GM13976 (cell line): ENCODE data around the gene PIP4K2A.

ENCODE experiments used
- DNase-seq: peaks from one replicate; pipeline ENCODE4 v3.0.0; 2012; ENCODE audit warnings: low spot score
- in situ Hi-C: fragments of 300-500 bp; cut with MboI; formaldehyde crosslinking; loops from one replicate; pipeline ENCODE4 v1.12.0; 2022; ENCODE audit warnings: low sequenced_read_pairs, mixed read lengths, inconsistent platforms; ENCODE audit not compliant: unreplicated experiment
- TF ChIP-seq, protein P1 (sequence below): IDR thresholded peaks from 2 replicates; pipeline ENCODE4 v1.5.1; 2012; ENCODE audit warnings: borderline replicate concordance, mild to moderate bottlenecking; ENCODE audit not compliant: insufficient read depth; ENCODE audit errors: extremely low read depth, missing control alignments, control extremely low read depth

PIP4K2A gene

GRCh38 chr10:22622242-22622806 is 92.1 kb downstream of the PIP4K2A start:
- in situ Hi-C loops = no loop called here
- DNase-seq = no peak
- TF ChIP-seq, protein P1, sequence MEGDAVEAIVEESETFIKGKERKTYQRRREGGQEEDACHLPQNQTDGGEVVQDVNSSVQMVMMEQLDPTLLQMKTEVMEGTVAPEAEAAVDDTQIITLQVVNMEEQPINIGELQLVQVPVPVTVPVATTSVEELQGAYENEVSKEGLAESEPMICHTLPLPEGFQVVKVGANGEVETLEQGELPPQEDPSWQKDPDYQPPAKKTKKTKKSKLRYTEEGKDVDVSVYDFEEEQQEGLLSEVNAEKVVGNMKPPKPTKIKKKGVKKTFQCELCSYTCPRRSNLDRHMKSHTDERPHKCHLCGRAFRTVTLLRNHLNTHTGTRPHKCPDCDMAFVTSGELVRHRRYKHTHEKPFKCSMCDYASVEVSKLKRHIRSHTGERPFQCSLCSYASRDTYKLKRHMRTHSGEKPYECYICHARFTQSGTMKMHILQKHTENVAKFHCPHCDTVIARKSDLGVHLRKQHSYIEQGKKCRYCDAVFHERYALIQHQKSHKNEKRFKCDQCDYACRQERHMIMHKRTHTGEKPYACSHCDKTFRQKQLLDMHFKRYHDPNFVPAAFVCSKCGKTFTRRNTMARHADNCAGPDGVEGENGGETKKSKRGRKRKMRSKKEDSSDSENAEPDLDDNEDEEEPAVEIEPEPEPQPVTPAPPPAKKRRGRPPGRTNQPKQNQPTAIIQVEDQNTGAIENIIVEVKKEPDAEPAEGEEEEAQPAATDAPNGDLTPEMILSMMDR = no peak

DNA sequence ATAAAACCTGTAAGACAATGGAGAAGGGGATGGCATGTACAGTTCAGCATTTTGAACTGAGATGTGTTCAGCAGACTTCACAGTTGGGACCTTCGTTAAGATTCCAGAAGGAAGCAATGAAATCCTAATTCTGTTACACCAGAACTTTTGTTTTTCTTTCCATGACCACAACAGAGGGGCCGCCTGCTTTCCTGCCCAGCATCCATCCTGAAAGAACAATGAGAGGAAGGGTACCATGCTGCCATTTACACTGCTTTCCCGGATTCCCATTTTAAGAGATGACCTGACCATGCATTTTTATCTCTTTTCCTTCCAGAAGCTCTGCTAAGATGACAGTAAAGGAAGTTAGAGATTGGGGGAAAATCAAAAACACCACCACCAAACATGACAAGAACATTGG is 92.7 kb downstream of the PIP4K2A start:
- in situ Hi-C loops = no loop called here
- TF ChIP-seq, protein P1 = no peak
- DNase-seq = no peak

DNA sequence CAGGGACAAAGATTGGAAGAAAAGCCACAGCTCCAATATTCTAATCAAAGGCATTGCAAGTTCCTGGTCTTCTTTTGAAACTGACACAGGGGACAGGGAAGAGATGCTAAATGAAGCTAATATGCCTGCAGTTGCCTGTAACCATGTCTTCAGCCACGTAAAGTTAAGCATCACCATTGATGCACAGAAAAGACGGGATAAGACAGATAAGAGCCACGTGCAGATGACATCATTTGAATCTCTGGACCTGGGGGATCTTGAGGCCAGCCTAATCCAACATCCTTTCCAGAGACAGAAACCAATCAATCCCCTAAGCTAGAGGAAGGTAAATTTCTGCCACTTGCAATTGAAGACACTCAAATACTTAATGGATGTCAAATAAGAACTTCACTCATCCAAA is 93.4 kb downstream of the PIP4K2A start:
- in situ Hi-C loops = no loop called here
- TF ChIP-seq, protein P1 = no peak
- no peak for DNase-seq

DNA sequence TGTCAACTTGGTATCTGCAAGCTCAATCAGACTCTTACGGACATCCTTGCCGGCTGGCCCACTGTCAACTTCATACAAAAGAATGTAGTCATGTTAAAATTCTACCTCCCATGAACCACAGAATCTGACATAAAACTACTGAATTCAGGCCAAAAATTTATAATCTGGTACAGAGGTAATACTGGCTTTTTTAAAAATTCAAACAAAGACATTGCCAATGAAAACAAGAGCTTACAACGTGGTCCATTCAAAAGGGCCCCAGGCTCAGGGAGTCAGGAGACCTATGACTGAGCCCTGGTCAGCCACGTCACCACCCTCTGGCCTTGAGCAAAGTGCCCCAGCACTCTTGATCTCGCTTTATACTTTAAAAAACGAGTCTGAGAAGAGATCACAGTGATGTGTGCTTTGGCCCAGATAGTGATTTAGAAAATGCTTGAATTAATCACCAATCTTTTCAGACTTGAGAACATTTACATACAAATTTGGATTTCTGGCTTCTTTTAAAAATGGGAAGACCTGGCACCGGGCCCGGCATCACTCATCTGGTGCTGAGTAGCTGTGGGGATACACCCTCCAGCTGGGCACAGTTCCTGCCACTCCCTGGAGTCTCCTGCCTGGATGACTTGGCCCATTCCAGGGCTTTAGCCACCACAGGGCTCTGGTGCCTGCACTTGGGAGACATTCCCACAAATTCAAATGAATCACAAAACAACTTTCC is 94.1 kb downstream of the PIP4K2A start:
- TF ChIP-seq, protein P1 = no peak
- no peak for DNase-seq
- in situ Hi-C loops = no loop called here

- in situ Hi-C loops = no loop called here
- DNase-seq = no peak
- TF ChIP-seq, protein P1 = no peak
These were observed 95.3 kb downstream of the PIP4K2A start for GRCh38 chr10:22619101-22619500.

DNA sequence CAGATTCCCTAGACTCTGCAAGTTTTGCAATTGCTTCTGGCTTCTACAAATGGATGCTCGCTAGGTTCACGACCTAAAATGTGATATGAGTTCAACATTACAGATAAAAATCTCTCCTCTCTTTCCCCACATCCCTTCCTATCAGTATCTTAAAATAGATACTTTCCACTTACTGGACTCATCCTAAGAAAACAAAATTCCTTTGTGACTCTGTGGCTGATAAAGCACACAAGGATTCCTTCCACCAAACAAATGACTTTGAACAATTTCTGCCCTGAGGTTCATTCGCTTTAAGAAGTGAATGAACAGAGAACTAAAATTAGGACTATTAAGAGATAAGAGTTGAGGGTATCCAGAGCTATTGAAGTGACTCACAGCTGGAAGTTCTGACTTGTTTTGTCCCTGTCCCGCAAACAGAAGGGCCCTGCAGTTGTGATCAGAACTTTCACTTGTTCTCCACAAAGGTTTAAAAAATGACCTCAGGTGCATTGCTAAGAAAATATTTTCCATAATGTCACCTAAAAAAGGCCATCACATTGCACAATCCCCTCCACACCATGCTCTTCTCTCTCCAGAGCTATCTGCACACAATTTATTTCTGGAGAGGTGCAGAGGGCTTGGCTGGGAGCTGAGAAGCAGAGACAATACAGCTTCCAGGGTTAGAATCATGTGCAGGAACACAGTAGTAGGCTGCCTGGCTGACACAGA is 96.1 kb downstream of the PIP4K2A start:
- DNase-seq = no peak
- in situ Hi-C loops = no loop called here
- TF ChIP-seq, protein P1 = no peak
